Adrenal gland (tissue), 12 donors: ENCODE measurements around the gene GGT5. TPM values are rescaled to one million over a fixed set of nuclear protein-coding genes. Genes with fewer than 3 reads are reported as not detected.
"Not testable (repeated sequence)": the region's sequence is repeated elsewhere in the genome, so short reads cannot be mapped to it uniquely, and the experiment has no call there.

ENCODE experiments used
- DNase-seq, 7 donors: peaks; one replicate each; pipeline ENCODE4 v3.0.0-alpha.2; 2019 to 2020
- H3K27ac ChIP-seq, 5 donors: fragments of 200-600 bp; sonication (generic) in 4 of 5; 1 replicate in 3 of 5; 2 replicates in 2 of 5; pipeline versions ENCODE4 v1.5.1 to v1.8.0; 2016 to 2020; ENCODE audit warnings: mild to moderate bottlenecking in 1 of 5
- H3K27me3 ChIP-seq: fragments of 200-600 bp; 2 replicates; pipeline ENCODE4 v1.8.0; 2021
- H3K36me3 ChIP-seq, 2 donors: fragments of 200-600 bp; replicated peaks in 1 of 2; 1 replicate in 1 of 2; 2 replicates in 1 of 2; pipeline versions ENCODE4 v1.5.1 to v1.8.0; 2018 to 2022
- H3K4me1 ChIP-seq, 2 donors: fragments of 200-600 bp; replicated peaks in 1 of 2; 1 replicate in 1 of 2; 2 replicates in 1 of 2; pipeline versions ENCODE4 v1.5.1 to v1.8.0; 2018 to 2021
- H3K4me3 ChIP-seq, 4 donors: fragments of 200-600 bp; sonication (generic) in 3 of 4; one replicate each; pipeline ENCODE4 v1.5.1; 2016 to 2018
- H3K9me3 ChIP-seq, 3 donors: fragments of 200-600 bp; sonication (generic) in 1 of 3; replicated peaks in 1 of 3; 1 replicate in 2 of 3; 2 replicates in 1 of 3; pipeline versions ENCODE4 v1.5.1 to v1.8.0; 2016 to 2021
- POLR2A ChIP-seq, 2 donors: fragments of 450-650 bp; IDR thresholded peaks; one replicate each; pipeline ENCODE4 v1.6.1; 2017; ENCODE audit warnings: antibody characterized with exemption in 2 of 2, mild to moderate bottlenecking in 2 of 2, moderate library complexity in 1 of 2
- WGBS, 4 donors: extraction: QIAGEN DNeasy Blood & Tissue Kit in 2 of 4; methylation state at CpG; one replicate each; pipeline versions ENCODE4 v1.1.5 to v1.1.7; 2013 to 2017; 5-methylcytosine and 5-hydroxymethylcytosine counted together
- intact Hi-C, 2 donors: fragments of 100-400 bp; cut with DNase I; formaldehyde crosslinking; loops; one replicate each; pipeline versions ENCODE4 v1.14.1 to v1.15.0; 2022 to 2023
- polyA plus RNA-seq, 3 donors: library from polyadenylated mRNA; stranded (reverse); fragments of 200-250 nt in 2 of 3; fragments of 350-450 nt in 1 of 3; fragmentation: Illumina TruSeq in 1 of 3; extraction: RNeasy Lipid Tissue Mini Kit (QIAGEN cat#74804) in 1 of 3; gene quantifications; one replicate each; pipeline ENCODE4 v1.2.3, GENCODE V29; 2013 to 2014
- total RNA-seq, 9 donors: library from RNA; depleted of rRNA in 4 of 9; stranded (reverse); fragments of >200 nt in 4 of 9; fragments of 120-200 nt in 1 of 9; fragmentation: NEBNext Ultra II Directional in 1 of 9; extraction: Animal tissue kit (Norgen Biotek cat#: 25700) in 1 of 9; gene quantifications; one replicate each; pipeline versions ENCODE4 v1.1.0 to v1.2.4, GENCODE V29; 2013 to 2023
- TF ChIP-seq, protein P1 (sequence below), 6 experiments: fragments of 450-650 bp in 4 of 6; fragments of 200-600 bp in 2 of 6; sonication (generic) in 1 of 6; IDR thresholded peaks; 1 replicate in 5 of 6; 2 replicates in 1 of 6; pipeline versions ENCODE4 v1.5.1 to v1.8.0; 2016 to 2021; ENCODE audit warnings: antibody characterized with exemption in 6 of 6, mild to moderate bottlenecking in 2 of 6, moderate library complexity in 1 of 6
- donor health status: healthy with polysubstance abuse.
- donor health status: Bipolar disorder and iron deficiency.
- donor health status: DM: yes; HTN: yes; CAD: no.
- donor health status: DM: no; HTN: no; CAD: no.
- donor health status: DM: no; HTN: no; CAD: no.
- donor health status: DM: yes; HTN: yes; CAD: no.

GGT5 gene
- total and polyA plus RNA-seq, 12 donors, result 7.5 to 149 (median 78.5) TPM

- Histone ChIP-seq H3K36me3 (no peaks in the 10 kb centered on the region), H3K27ac (peak overlapping the region in 4 of 5 donors; percentile 82 to 89 (median 87)), H3K27me3 (no peaks in the 10 kb centered on the region), H3K4me3 (no peak overlapping the region), H3K9me3 (no peaks in the 10 kb centered on the region), H3K4me1 (peaks cover 14 to 34% of the 10 kb centered on the region in 2 donors)
- 29 to 41% (median 39%) methylated on average over 8 of the region's 8 CpGs for WGBS, 4 donors
- no peak for DNase-seq
- intact Hi-C loops, result no loop called here
- no peak for TF ChIP-seq POLR2A (IDR thresholded peaks at IDR 0.05)
- TF ChIP-seq, protein P1, sequence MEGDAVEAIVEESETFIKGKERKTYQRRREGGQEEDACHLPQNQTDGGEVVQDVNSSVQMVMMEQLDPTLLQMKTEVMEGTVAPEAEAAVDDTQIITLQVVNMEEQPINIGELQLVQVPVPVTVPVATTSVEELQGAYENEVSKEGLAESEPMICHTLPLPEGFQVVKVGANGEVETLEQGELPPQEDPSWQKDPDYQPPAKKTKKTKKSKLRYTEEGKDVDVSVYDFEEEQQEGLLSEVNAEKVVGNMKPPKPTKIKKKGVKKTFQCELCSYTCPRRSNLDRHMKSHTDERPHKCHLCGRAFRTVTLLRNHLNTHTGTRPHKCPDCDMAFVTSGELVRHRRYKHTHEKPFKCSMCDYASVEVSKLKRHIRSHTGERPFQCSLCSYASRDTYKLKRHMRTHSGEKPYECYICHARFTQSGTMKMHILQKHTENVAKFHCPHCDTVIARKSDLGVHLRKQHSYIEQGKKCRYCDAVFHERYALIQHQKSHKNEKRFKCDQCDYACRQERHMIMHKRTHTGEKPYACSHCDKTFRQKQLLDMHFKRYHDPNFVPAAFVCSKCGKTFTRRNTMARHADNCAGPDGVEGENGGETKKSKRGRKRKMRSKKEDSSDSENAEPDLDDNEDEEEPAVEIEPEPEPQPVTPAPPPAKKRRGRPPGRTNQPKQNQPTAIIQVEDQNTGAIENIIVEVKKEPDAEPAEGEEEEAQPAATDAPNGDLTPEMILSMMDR (IDR thresholded peaks at IDR 0.05), result no peak
These were observed 37.4 kb downstream of the GGT5 start for GRCh38 chr22:24207264-24208011.

DNA sequence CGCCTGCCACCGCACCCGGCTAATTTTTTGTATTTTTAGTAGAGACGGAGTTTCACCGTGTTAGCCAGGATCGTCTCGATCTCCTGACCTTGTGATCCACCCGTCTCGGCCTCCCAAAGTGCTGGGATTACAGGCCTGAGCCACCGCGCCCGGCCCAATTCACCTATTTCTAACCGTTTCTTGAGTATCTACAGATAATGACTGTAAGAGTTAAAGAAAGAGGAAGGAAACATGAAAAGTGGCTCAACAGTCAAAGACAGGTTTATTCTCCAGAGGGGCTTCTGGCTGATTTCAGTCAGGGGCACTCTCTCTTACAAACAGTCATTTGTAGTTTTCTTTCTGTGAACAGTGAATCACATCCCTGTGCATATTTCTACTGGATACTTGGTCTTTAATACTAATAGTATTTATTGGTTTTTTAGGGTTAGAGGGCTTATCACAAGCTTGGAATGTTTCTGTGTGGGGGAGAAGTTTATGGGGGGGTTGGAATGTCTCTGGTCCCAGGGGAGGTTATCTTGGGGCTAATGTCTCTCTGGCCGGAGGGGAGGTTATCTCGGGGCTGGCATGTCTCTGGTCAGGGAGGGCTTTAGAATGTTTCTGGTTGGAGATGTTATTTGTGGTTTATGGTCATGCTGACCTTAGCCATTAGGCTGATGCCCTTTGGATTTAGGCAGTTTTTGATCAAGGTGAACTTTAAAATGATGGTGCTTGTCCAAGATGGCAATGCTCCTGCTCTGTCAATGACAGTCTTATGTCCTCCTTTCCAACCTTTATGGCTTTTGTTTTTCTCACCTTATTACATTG lies 38.2 kb downstream of the GGT5 start:
- H3K36me3 ChIP-seq, intact Hi-C loops, DNase-seq, H3K9me3 ChIP-seq, H3K4me3 ChIP-seq, H3K27me3 ChIP-seq: not testable (repeated sequence)
- 72 to 86% (median 80%) methylated on average over 14 to 15 of the region's 15 CpGs for WGBS, 4 donors
- Histone ChIP-seq H3K27ac (peak overlapping the region in 4 of 5 donors; percentile 82 to 89 (median 87)), H3K4me1 (peaks cover 14 to 34% of the 10 kb centered on the region in 2 donors)

DNA sequence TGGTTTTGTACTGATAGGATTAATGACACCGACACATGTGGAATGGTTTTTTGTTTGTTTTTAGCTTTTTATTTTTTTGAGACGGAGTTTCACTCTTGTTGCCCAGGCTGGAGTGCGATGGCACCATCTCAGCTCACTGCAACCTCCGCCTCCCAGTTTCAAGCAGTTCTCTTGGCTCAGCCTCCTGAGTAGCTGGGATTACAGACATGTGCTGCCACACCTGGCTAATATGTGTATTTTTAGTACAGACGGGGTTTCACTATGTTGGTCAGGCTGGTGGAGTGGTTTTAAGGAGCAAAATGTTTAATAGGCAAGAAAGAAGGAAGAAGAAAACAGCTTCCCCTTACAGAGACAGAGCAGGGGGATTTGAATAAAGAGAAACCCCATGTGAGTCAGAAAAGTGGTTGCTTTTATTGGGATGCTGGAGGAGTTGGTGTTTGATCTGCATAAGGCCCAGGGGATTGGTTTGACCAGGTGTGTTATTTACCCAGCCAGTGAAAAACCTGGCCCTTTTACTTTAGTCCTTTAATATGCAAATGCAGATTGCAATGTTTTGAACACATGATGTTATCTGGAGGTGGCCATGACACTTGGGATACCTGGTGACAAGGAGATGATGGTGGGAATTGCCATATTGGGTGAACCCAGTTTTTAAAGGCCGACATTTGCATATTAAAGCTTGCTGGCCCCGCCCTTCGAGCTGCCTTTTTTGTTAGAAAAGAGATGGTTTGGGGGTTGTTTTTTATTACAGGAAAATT lies 39.3 kb downstream of the GGT5 start:
- WGBS, 4 donors, result 89 to 92% (median 91%) methylated on average over 8 of the region's 8 CpGs
- no peak overlapping the region for H3K4me3 ChIP-seq
- no peaks in the 10 kb centered on the region for H3K36me3 ChIP-seq
- intact Hi-C loops, result no loop called here
- peaks cover 18 to 38% of the 10 kb centered on the region in 2 donors for H3K4me1 ChIP-seq
- no peaks in the 10 kb centered on the region for H3K27me3 ChIP-seq
- H3K27ac ChIP-seq, result peak overlapping the region in 1 of 5 donors; percentile 21
- DNase-seq, result no peak
- no peaks in the 10 kb centered on the region for H3K9me3 ChIP-seq
- no peak for TF ChIP-seq POLR2A (IDR thresholded peaks at IDR 0.05)
- TF ChIP-seq, protein P1 (IDR thresholded peaks at IDR 0.05), result no peak

DNA sequence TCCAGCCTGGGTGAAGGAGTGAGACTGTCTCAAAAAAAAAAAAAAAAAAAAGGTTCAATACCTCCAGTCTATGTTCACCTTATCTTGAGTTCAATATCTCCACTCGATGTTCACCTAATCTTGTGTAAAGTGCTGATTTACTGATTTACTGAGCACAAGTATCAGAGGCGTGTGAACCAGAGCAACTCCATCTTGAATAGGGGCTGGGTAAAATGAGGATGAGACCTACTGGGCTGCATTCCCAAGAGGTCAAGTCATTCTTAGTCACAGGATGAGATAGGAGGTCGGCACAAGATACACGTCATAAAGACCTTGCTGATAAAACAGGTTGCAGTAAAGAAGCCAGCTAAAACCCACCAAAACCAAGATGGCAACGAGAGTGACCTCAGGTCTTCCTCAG lies 41.0 kb downstream of the GGT5 start:
- WGBS, 4 donors, result 52 to 60% (median 56%) methylated on average over 5 of the region's 5 CpGs
- intact Hi-C loops, result not testable (repeated sequence)

More for the DNA sequence above, 41.0 kb downstream of the GGT5 start:
- H3K4me1 ChIP-seq, result peaks cover 17 to 42% of the 10 kb centered on the region in 2 donors
- not testable (repeated sequence) for H3K36me3 ChIP-seq, H3K27ac ChIP-seq, H3K9me3 ChIP-seq, H3K27me3 ChIP-seq, H3K4me3 ChIP-seq
- DNase-seq, result peak in 2 of 7 donors; percentile 27 to 43
